OCI-LY7 (cell line): ENCODE data around the gene PRCC. TPM values are rescaled to one million over a fixed set of nuclear protein-coding genes. Genes with fewer than 3 reads are reported as not detected.

Experiments used
- BruUV-seq: library from RNA; stranded (reverse); fragments of 400-500 nt; replicated peaks from 2 replicates; lab custom pipeline; 2021; lab: Mats Ljungman, UMichigan
- CTCF ChIA-PET: fragments of 300-600 bp; sonication (Branson Sonifier 250); formaldehyde crosslinking; loops from one replicate; lab custom pipeline; 2022; ENCODE audit warnings: antibody characterized with exemption; ENCODE audit not compliant: unreplicated experiment; lab: Charles Lee
- POLR2A ChIA-PET: fragments of 300-600 bp; sonication (Branson Sonifier 250); formaldehyde crosslinking; loops from one replicate; lab custom pipeline; 2022; ENCODE audit warnings: antibody characterized with exemption; lab: Charles Lee
- DNase-seq: peaks from one replicate; pipeline ENCODE4 v3.0.0-alpha.2; 2015; ENCODE audit warnings: low spot score
- H2AFZ ChIP-seq: fragments of 200-600 bp; sonication (generic), shearing (Covaris generic); 2 replicates; pipeline ENCODE4 v1.6.1; 2014; ENCODE audit warnings: mild to moderate bottlenecking, antibody characterized with exemption, low read length, moderate library complexity
- H3K27ac ChIP-seq: fragments of 200-600 bp; sonication (generic); 2 replicates; pipeline ENCODE4 v1.5.1; 2014; ENCODE audit warnings: mixed run types, low read depth, mild to moderate bottlenecking, moderate library complexity, low read length, inconsistent platforms; ENCODE audit not compliant: poor library complexity, severe bottlenecking
- H3K36me3 ChIP-seq: fragments of 200-600 bp; sonication (generic); 2 replicates; pipeline ENCODE4 v1.6.1; 2014; ENCODE audit warnings: mild to moderate bottlenecking, antibody characterized with exemption, low read length, moderate library complexity, mixed read lengths; ENCODE audit not compliant: insufficient read depth
- H3K4me1 ChIP-seq: fragments of 200-600 bp; sonication (generic); 2 replicates; pipeline ENCODE4 v1.5.1; 2014; ENCODE audit warnings: mild to moderate bottlenecking, low read length; ENCODE audit not compliant: insufficient read depth, poor library complexity, severe bottlenecking
- H3K4me2 ChIP-seq: fragments of 200-600 bp; sonication (generic); 2 replicates; pipeline ENCODE4 v1.6.1; 2014; ENCODE audit warnings: mild to moderate bottlenecking, low read length
- H3K4me3 ChIP-seq: fragments of 200-600 bp; sonication (generic); 2 replicates; pipeline ENCODE4 v1.5.1; 2014; ENCODE audit warnings: mild to moderate bottlenecking, low read depth, low read length; ENCODE audit not compliant: poor library complexity, severe bottlenecking
- H3K79me2 ChIP-seq: fragments of 200-600 bp; sonication (generic); 2 replicates; pipeline ENCODE4 v1.6.1; 2016; ENCODE audit warnings: low read depth, mild to moderate bottlenecking, low read length, moderate library complexity, mixed read lengths; ENCODE audit not compliant: insufficient read depth
- H3K9me2 ChIP-seq: fragments of 200-600 bp; sonication (generic); 2 replicates; pipeline ENCODE4 v1.6.1; 2016; ENCODE audit warnings: mild to moderate bottlenecking, low read length, mixed read lengths; ENCODE audit not compliant: insufficient read depth
- H3K9me3 ChIP-seq: fragments of 200-600 bp; sonication (generic); 2 replicates; pipeline ENCODE4 v1.6.1; 2014; ENCODE audit warnings: mild to moderate bottlenecking, mixed run types, low read length, mixed read lengths
- H4K20me1 ChIP-seq: fragments of 200-600 bp; sonication (generic); 2 replicates; pipeline ENCODE4 v1.6.1; 2014; ENCODE audit warnings: mild to moderate bottlenecking, antibody characterized with exemption, low read length, moderate library complexity, mixed read lengths; ENCODE audit not compliant: insufficient read depth
- EZH2phosphoT487 ChIP-seq: fragments of 200-600 bp; sonication (generic); IDR thresholded peaks from 2 replicates; pipeline ENCODE4 v1.6.1; 2018; ENCODE audit warnings: low read depth, borderline replicate concordance, mild to moderate bottlenecking, mixed run types, antibody characterized with exemption, low read length, moderate library complexity, mixed read lengths
- intact Hi-C: fragments of 100-400 bp; cut with micrococcal nuclease; formaldehyde crosslinking; loops from one replicate; pipeline ENCODE4 v1.10.0; 2022; ENCODE audit not compliant: unreplicated experiment
- total RNA-seq, 2 experiments: library from RNA; depleted of rRNA in 1 of 2; stranded (reverse); fragments of >200 nt in 1 of 2; shearing (Covaris generic) in 1 of 2; gene quantifications; 2 replicates each; pipeline ENCODE4 v1.2.3, GENCODE V29; 2014 to 2022
- TF ChIP-seq, protein P1 (sequence below): fragments of 200-600 bp; sonication (generic); conservative IDR thresholded peaks from 2 replicates; pipeline ENCODE4 v1.5.1; 2014; ENCODE audit warnings: mild to moderate bottlenecking, antibody characterized with exemption, low read length, moderate library complexity, mixed read lengths

Gene PRCC
- total RNA-seq, 2 experiments from 2014 or later = 54.0 to 82.9 TPM

DNA sequence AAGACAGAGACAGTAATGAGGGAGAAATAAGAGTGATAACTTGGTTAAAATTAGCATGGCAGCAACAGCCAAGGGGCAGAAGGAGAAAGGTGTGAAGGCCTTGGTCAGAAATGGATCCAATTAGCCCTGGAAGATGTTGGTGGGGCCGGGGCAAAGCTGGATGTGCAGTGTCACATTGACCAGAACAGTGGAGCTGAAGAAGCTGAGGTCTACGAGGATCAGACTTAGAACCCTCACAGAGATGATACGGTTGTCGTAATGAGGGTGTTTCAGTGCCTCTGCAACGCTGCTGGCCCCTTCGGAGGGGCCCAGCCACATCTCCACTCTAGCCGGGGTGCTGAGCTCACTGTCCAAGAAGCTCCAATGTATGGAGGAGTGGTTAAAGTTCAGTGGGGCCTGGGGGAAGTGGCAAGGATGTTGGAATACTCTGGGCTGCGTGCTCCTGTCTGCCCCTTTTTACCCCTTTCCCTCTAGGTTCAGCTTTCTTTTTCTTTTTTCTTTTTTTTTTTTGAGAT is 35.1 kb downstream of the PRCC start:
- no peak overlapping the region for H3K27ac ChIP-seq
- no TSS peak for BruUV-seq
- CTCF ChIA-PET = no interaction called here
- H4K20me1 ChIP-seq = 0 out of 2 replicates have a peak, but pooled peaks cover 3% of the 10 kb centered on the region
- POLR2A ChIA-PET = no interaction called here
- intact Hi-C loops = no loop called here
- H3K9me3 ChIP-seq = no peaks in the 10 kb centered on the region
- H3K4me3 ChIP-seq = no peak overlapping the region
- peaks cover 2% of the 10 kb centered on the region for H3K4me1 ChIP-seq
- H3K4me2 ChIP-seq = no peak overlapping the region
- no peaks in the 10 kb centered on the region for H3K79me2 ChIP-seq
- TF ChIP-seq EZH2phosphoT487 = no peak
- TF ChIP-seq, protein P1, sequence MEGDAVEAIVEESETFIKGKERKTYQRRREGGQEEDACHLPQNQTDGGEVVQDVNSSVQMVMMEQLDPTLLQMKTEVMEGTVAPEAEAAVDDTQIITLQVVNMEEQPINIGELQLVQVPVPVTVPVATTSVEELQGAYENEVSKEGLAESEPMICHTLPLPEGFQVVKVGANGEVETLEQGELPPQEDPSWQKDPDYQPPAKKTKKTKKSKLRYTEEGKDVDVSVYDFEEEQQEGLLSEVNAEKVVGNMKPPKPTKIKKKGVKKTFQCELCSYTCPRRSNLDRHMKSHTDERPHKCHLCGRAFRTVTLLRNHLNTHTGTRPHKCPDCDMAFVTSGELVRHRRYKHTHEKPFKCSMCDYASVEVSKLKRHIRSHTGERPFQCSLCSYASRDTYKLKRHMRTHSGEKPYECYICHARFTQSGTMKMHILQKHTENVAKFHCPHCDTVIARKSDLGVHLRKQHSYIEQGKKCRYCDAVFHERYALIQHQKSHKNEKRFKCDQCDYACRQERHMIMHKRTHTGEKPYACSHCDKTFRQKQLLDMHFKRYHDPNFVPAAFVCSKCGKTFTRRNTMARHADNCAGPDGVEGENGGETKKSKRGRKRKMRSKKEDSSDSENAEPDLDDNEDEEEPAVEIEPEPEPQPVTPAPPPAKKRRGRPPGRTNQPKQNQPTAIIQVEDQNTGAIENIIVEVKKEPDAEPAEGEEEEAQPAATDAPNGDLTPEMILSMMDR = no peak
- H3K36me3 ChIP-seq = peaks cover 48% of the 10 kb centered on the region
- H2AFZ ChIP-seq = no peak overlapping the region
- no peaks in the 10 kb centered on the region for H3K9me2 ChIP-seq
- no peak for DNase-seq

DNA sequence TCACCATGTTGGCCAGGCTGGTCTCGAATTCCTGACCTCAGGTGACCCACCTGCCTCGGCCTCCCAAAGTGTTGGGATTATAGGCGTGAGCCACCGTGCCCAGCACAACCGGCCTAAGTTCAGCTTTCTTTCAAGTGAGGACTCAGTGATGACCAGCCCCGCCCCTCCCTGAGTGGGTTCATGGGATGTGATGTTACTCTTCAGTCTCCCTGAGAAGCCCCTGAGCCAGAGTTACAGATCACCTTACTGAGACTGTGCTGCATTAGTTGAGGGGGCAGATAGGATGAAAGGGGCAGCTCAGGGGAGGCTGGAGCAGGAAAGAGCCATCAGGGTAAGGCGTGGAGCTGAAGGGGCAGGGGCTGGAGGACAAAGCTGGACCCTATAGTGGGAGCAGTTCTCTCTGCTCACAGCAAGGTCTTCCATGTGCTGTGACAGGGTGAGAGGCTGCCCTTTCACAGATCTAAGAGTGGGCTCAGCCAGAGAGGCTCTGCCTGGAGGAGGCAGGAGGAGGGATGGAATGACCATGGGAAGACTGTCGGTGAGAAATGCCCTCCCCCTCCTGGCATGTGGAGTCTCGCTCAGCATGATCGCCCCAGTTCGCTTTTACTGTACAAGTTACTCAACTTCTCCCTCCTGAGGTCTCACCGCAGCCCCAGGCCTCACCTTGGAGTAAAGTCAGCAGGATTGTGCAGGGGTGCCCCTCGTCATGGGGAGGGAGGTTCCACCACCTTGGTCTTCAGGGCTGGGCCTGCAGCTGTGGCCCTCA is 35.9 kb downstream of the PRCC start:
- Histone ChIP-seq H3K36me3 (peaks cover 40% of the 10 kb centered on the region), H3K4me2 (no peak overlapping the region), H3K4me1 (peaks cover 6% of the 10 kb centered on the region), H3K9me3 (no peaks in the 10 kb centered on the region), H4K20me1 (no peaks in the 10 kb centered on the region), H3K79me2 (no peaks in the 10 kb centered on the region), H3K4me3 (no peak overlapping the region), H3K9me2 (no peaks in the 10 kb centered on the region), H3K27ac (no peak overlapping the region), H2AFZ (no peak overlapping the region)
- ChIA-PET CTCF (no interaction called here), POLR2A (no interaction called here)
- BruUV-seq = no TSS peak
- DNase-seq = no peak
- intact Hi-C loops = no loop called here
- no peak for TF ChIP-seq EZH2phosphoT487
- TF ChIP-seq, protein P1 = no peak

DNA sequence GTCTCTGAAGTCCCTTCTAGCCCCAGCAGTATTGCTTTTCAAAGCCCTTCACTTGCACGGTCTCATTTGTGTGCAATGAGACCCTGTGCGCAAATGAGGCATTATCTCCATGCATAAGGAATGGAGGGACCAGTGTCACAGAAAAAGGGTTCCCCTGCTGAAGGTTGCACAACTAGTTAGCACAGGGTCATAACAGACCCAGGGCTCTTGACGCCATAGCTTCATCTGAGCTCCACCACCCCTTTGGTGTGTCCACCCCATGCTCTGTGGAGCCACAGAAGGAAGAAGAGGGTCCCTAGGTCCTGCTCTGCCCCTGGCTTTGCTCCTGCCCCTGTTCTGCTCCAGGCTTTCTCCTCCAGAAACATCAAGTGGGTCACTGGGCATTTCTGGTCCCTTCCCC is 36.7 kb downstream of the PRCC start:
- Histone ChIP-seq H3K4me1 (peaks cover 6% of the 10 kb centered on the region), H3K9me2 (no peaks in the 10 kb centered on the region), H4K20me1 (no peaks in the 10 kb centered on the region), H3K4me2 (no peak overlapping the region), H3K36me3 (peaks cover 32% of the 10 kb centered on the region), H3K4me3 (no peak overlapping the region), H3K9me3 (no peaks in the 10 kb centered on the region), H2AFZ (no peak overlapping the region), H3K79me2 (no peaks in the 10 kb centered on the region), H3K27ac (no peak overlapping the region)
- ChIA-PET POLR2A (no interaction called here), CTCF (no interaction called here)
- no peak for DNase-seq
- BruUV-seq = no TSS peak
- intact Hi-C loops = no loop called here
- TF ChIP-seq, protein P1 = no peak
- TF ChIP-seq EZH2phosphoT487 = no peak
